ENCODE data around the gene CLEC2B. TPM values are rescaled to one million over a fixed set of nuclear protein-coding genes. Genes with fewer than 3 reads are reported as not detected.

CLEC2B gene
- total RNA-seq, 1 experiment from 2014 or later = not detected

DNA sequence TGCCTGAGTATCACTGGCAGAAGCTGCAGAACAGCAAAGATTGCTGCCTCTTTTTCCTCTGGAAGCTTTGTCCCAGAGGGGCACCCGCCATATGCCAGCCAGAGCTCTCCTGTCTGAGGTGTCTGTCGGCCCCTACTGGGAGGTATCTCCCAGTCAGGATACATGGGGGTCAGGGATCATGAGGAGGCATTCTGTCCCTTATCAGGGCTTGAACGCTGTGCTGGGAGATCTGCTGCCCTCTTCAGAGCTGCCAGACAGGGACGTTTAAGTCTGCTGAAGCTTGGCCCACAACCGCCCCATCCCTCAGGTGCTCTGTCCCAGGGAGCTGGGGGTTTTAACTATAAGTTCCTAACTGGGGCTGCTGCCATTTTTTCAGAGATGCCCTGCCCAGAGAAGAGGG, 20.3 kb downstream of the CLEC2B start:
- Histone ChIP-seq H3K9ac (ENCODE audit: extremely low read depth, insufficient read length, low read length) (no peak overlapping the region), H3K4ac (ENCODE audit: low read depth, low read length) (no peak overlapping the region), H3K27me3 (ENCODE audit: insufficient read depth, low read length) (no peaks in the 10 kb centered on the region), H3K9me3 (ENCODE audit: control insufficient read depth, low read depth, low read length) (no peaks in the 10 kb centered on the region), H3K79me2 (ENCODE audit: insufficient read depth, low read length) (no peaks in the 10 kb centered on the region), H3K56ac (ENCODE audit: insufficient read length, low read depth, low read length) (no peak overlapping the region), H3K23ac (ENCODE audit: insufficient read length, low read depth, low read length) (no peak overlapping the region), H3K4me2 (ENCODE audit: insufficient read depth, insufficient read length, low read length) (no peak overlapping the region), H2AFZ (ENCODE audit: low read length) (no peak overlapping the region), H2BK15ac (ENCODE audit: low read depth, low read length) (no peak overlapping the region), H3K27ac (ENCODE audit: insufficient read length, low read depth, low read length) (no peak overlapping the region), H2BK5ac (ENCODE audit: insufficient read length, low read length) (no peak overlapping the region), H3K18ac (ENCODE audit: insufficient read length, low read depth, low read length) (no peak overlapping the region), H4K5ac (ENCODE audit: insufficient read length, low read depth, low read length) (no peak overlapping the region), H2BK12ac (ENCODE audit: insufficient read length, low read depth, low read length) (no peak overlapping the region), H3K4me1 (ENCODE audit: insufficient read depth, low read length) (no peaks in the 10 kb centered on the region; the same call in 1 of the 2 replicates), H4K8ac (replicated peaks; ENCODE audit: insufficient read length, low read depth, low read length) (no peak overlapping the region), H4K20me1 (ENCODE audit: control insufficient read depth, insufficient read depth, insufficient read length) (no peaks in the 10 kb centered on the region), H3K14ac (ENCODE audit: insufficient read depth, low read length) (no peak overlapping the region), H4K91ac (ENCODE audit: insufficient read length, low read depth, low read length) (no peak overlapping the region), H3K23me2 (ENCODE audit: insufficient read length, low read depth, low read length, poor library complexity, severe bottlenecking) (no peaks in the 10 kb centered on the region), H2BK20ac (ENCODE audit: low read depth, low read length, poor library complexity, severe bottlenecking) (no peak overlapping the region), H3K79me1 (ENCODE audit: insufficient read depth, low read depth, low read length, poor library complexity, severe bottlenecking) (no peaks in the 10 kb centered on the region), H3T11ph (ENCODE audit: low read length) (no peak overlapping the region), H2AK5ac (ENCODE audit: insufficient read length, low read length) (no peak overlapping the region), H2BK120ac (ENCODE audit: low read depth, low read length, poor library complexity, severe bottlenecking) (no peak overlapping the region)
- Mint-ChIP-seq H3K36me3 (ENCODE audit: insufficient read depth in 1 of 3, low read depth in 3 of 3) (no peaks in the 10 kb centered on the region), H3K4me1 (peaks cover 10% of the 10 kb centered on the region in 2 experiments), H3K4me3 (no peak overlapping the region), H3K27me3 (ENCODE audit: low read depth) (peaks cover 1% of the 10 kb centered on the region; the same call in 1 of the 2 replicates), H3K27ac (no peak overlapping the region), H3K9me3 (no peaks in the 10 kb centered on the region)
- WGBS (ENCODE audit: extremely low coverage, insufficient read length, low lambda C conversion rate) = no CpG with 5 or more reads among the region's 5 CpGs
- peak; percentile 34 for DNase-seq
- TF ChIP-seq, protein P1, sequence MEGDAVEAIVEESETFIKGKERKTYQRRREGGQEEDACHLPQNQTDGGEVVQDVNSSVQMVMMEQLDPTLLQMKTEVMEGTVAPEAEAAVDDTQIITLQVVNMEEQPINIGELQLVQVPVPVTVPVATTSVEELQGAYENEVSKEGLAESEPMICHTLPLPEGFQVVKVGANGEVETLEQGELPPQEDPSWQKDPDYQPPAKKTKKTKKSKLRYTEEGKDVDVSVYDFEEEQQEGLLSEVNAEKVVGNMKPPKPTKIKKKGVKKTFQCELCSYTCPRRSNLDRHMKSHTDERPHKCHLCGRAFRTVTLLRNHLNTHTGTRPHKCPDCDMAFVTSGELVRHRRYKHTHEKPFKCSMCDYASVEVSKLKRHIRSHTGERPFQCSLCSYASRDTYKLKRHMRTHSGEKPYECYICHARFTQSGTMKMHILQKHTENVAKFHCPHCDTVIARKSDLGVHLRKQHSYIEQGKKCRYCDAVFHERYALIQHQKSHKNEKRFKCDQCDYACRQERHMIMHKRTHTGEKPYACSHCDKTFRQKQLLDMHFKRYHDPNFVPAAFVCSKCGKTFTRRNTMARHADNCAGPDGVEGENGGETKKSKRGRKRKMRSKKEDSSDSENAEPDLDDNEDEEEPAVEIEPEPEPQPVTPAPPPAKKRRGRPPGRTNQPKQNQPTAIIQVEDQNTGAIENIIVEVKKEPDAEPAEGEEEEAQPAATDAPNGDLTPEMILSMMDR (conservative IDR thresholded peaks at IDR 0.05) = no peak

Measured in H9 (cell line).